Activated naive CD4-positive, alpha-beta T cell treated with anti-CD3 and anti-CD28 coated beads, Interleukin-2, amount 50 U/mL, for 24 hours (primary cell): ENCODE data around the gene LRRC74A.
"Not testable (repeated sequence)": the region's sequence is repeated elsewhere in the genome, so short reads cannot be mapped to it uniquely, and the experiment has no call there.

Source experiments
- H3K27ac Mint-ChIP-seq: one replicate; pipeline ENCODE4 v1.8.0; 2021; ENCODE audit warnings: mild to moderate bottlenecking, mixed read lengths
- H3K27me3 Mint-ChIP-seq: one replicate; pipeline ENCODE4 v1.8.0; 2021; ENCODE audit warnings: mixed read lengths
- H3K36me3 Mint-ChIP-seq: one replicate; pipeline ENCODE4 v1.8.0; 2021; ENCODE audit warnings: mixed read lengths
- H3K4me1 Mint-ChIP-seq: one replicate; pipeline ENCODE4 v1.8.0; 2021; ENCODE audit warnings: mixed read lengths
- H3K4me3 Mint-ChIP-seq: one replicate; pipeline ENCODE4 v1.8.0; 2021; ENCODE audit warnings: mild to moderate bottlenecking, mixed read lengths
- H3K9me3 Mint-ChIP-seq: one replicate; pipeline ENCODE4 v1.8.0; 2021; ENCODE audit warnings: mixed read lengths

The LRRC74A gene

GRCh38 chr14:76884853-76885276, 58.7 kb downstream of the LRRC74A start:
- Mint-ChIP-seq H3K4me1 (peaks cover 12% of the 10 kb centered on the region), H3K4me3 (no peak overlapping the region), H3K27me3 (no peaks in the 10 kb centered on the region), H3K36me3 (no peaks in the 10 kb centered on the region), H3K9me3 (no peaks in the 10 kb centered on the region), H3K27ac (no peak overlapping the region)

GRCh38 chr14:76887191-76887590, 61.0 kb downstream of the LRRC74A start:
- peaks cover 12% of the 10 kb centered on the region for H3K4me1 Mint-ChIP-seq

GRCh38 chr14:76891391-76891790, 65.2 kb downstream of the LRRC74A start:
- Mint-ChIP-seq H3K9me3 (no peaks in the 10 kb centered on the region), H3K4me1 (no peaks in the 10 kb centered on the region), H3K27ac (no peak overlapping the region), H3K36me3 (peaks cover 2% of the 10 kb centered on the region), H3K4me3 (no peak overlapping the region), H3K27me3 (no peaks in the 10 kb centered on the region)

More at GRCh38 chr14:76887191-76887590, 61.0 kb downstream of the LRRC74A start:
- Mint-ChIP-seq H3K9me3 (no peaks in the 10 kb centered on the region), H3K4me3 (no peak overlapping the region), H3K27me3 (no peaks in the 10 kb centered on the region), H3K27ac (no peak overlapping the region), H3K36me3 (no peaks in the 10 kb centered on the region)

- no peak overlapping the region for H3K4me3 Mint-ChIP-seq
- peaks cover 2% of the 10 kb centered on the region for H3K36me3 Mint-ChIP-seq
- H3K4me1 Mint-ChIP-seq: no peaks in the 10 kb centered on the region
- H3K9me3 Mint-ChIP-seq: no peaks in the 10 kb centered on the region
- H3K27ac Mint-ChIP-seq: no peak overlapping the region
- no peaks in the 10 kb centered on the region for H3K27me3 Mint-ChIP-seq
Measured at GRCh38 chr14:76894308-76894707, 68.1 kb downstream of the LRRC74A start.

- not testable (repeated sequence) for H3K36me3 Mint-ChIP-seq, H3K27me3 Mint-ChIP-seq, H3K9me3 Mint-ChIP-seq, H3K27ac Mint-ChIP-seq, H3K4me1 Mint-ChIP-seq, H3K4me3 Mint-ChIP-seq
Measured at GRCh38 chr14:76898006-76898405, 71.8 kb downstream of the LRRC74A start.

- Mint-ChIP-seq H3K4me1 (peaks cover 21% of the 10 kb centered on the region), H3K36me3 (no peaks in the 10 kb centered on the region), H3K9me3 (no peaks in the 10 kb centered on the region), H3K4me3 (no peak overlapping the region), H3K27me3 (no peaks in the 10 kb centered on the region), H3K27ac (no peak overlapping the region)
Measured at GRCh38 chr14:76900682-76901081, 74.5 kb downstream of the LRRC74A start.

GRCh38 chr14:76901171-76902055, 75.2 kb downstream of the LRRC74A start:
- Mint-ChIP-seq H3K4me3 (no peak overlapping the region), H3K36me3 (no peaks in the 10 kb centered on the region), H3K27ac (no peak overlapping the region), H3K27me3 (no peaks in the 10 kb centered on the region), H3K9me3 (no peaks in the 10 kb centered on the region), H3K4me1 (peaks cover 21% of the 10 kb centered on the region)

- no peaks in the 10 kb centered on the region for H3K27me3 Mint-ChIP-seq
- no peaks in the 10 kb centered on the region for H3K9me3 Mint-ChIP-seq
- H3K4me3 Mint-ChIP-seq: no peak overlapping the region
- H3K27ac Mint-ChIP-seq: no peak overlapping the region
- H3K4me1 Mint-ChIP-seq: peaks cover 21% of the 10 kb centered on the region
- no peaks in the 10 kb centered on the region for H3K36me3 Mint-ChIP-seq
Measured at GRCh38 chr14:76902591-76902990, 76.4 kb downstream of the LRRC74A start.

- Mint-ChIP-seq H3K4me1 (peaks cover 29% of the 10 kb centered on the region), H3K9me3 (no peaks in the 10 kb centered on the region), H3K36me3 (no peaks in the 10 kb centered on the region), H3K4me3 (no peak overlapping the region), H3K27me3 (no peaks in the 10 kb centered on the region), H3K27ac (peak overlapping the region; percentile 76)
Measured at GRCh38 chr14:76904100-76904739, 78.0 kb downstream of the LRRC74A start.

GRCh38 chr14:76904740-76905569, 78.7 kb downstream of the LRRC74A start:
- Mint-ChIP-seq H3K27me3 (no peaks in the 10 kb centered on the region), H3K27ac (peak overlapping the region; percentile 30), H3K9me3 (no peaks in the 10 kb centered on the region), H3K4me3 (peak overlapping the region; percentile 70), H3K36me3 (no peaks in the 10 kb centered on the region), H3K4me1 (peaks cover 32% of the 10 kb centered on the region)

GRCh38 chr14:76908834-76909233, 82.6 kb downstream of the LRRC74A start:
- H3K27me3 Mint-ChIP-seq: no peaks in the 10 kb centered on the region
- H3K36me3 Mint-ChIP-seq: no peaks in the 10 kb centered on the region
- no peak overlapping the region for H3K27ac Mint-ChIP-seq
- H3K4me1 Mint-ChIP-seq: peaks cover 33% of the 10 kb centered on the region
- no peak overlapping the region for H3K4me3 Mint-ChIP-seq
- H3K9me3 Mint-ChIP-seq: no peaks in the 10 kb centered on the region

GRCh38 chr14:76909266-76909665, 83.1 kb downstream of the LRRC74A start:
- Mint-ChIP-seq H3K27me3 (no peaks in the 10 kb centered on the region), H3K4me3 (no peak overlapping the region), H3K27ac (no peak overlapping the region), H3K9me3 (no peaks in the 10 kb centered on the region), H3K36me3 (no peaks in the 10 kb centered on the region), H3K4me1 (peaks cover 29% of the 10 kb centered on the region)

GRCh38 chr14:76910371-76910890, 84.2 kb downstream of the LRRC74A start:
- no peak overlapping the region for H3K27ac Mint-ChIP-seq

GRCh38 chr14:76911473-76911872, 85.3 kb downstream of the LRRC74A start:
- Mint-ChIP-seq H3K9me3 (no peaks in the 10 kb centered on the region), H3K4me3 (no peak overlapping the region), H3K36me3 (no peaks in the 10 kb centered on the region), H3K27ac (no peak overlapping the region), H3K27me3 (no peaks in the 10 kb centered on the region), H3K4me1 (peaks cover 18% of the 10 kb centered on the region)

More at GRCh38 chr14:76910371-76910890, 84.2 kb downstream of the LRRC74A start:
- H3K9me3 Mint-ChIP-seq: no peaks in the 10 kb centered on the region
- peaks cover 18% of the 10 kb centered on the region for H3K4me1 Mint-ChIP-seq
- no peaks in the 10 kb centered on the region for H3K27me3 Mint-ChIP-seq
- no peaks in the 10 kb centered on the region for H3K36me3 Mint-ChIP-seq
- no peak overlapping the region for H3K4me3 Mint-ChIP-seq

GRCh38 chr14:76914533-76915081, 88.4 kb downstream of the LRRC74A start:
- not testable (repeated sequence) for H3K36me3 Mint-ChIP-seq, H3K27me3 Mint-ChIP-seq, H3K4me3 Mint-ChIP-seq, H3K9me3 Mint-ChIP-seq
- peaks cover 20% of the 10 kb centered on the region for H3K4me1 Mint-ChIP-seq
- H3K27ac Mint-ChIP-seq: peak overlapping the region; percentile 8
